Measurements from ENCODE around the gene FRZB.

DNA sequence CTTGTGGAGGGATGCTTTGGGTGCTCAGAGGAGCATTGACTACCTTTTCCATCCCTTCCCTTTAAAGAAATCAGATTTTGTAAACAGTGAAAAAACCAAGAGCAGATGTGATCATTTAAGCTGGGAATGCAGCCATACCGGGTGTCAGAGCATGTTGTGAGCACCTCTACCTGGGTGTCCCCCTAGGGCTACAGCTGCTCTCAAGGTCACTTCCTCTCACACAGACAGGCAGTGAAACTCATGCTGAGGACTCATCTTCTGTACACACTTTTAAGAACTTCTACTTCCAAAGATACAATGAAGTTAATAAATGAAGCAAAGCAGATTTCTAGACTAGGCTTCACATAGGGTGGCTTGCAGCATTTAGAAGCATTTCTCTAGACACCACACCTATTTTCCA is 48.4 kb upstream of the FRZB start:
- TF ChIP-seq, protein P1, sequence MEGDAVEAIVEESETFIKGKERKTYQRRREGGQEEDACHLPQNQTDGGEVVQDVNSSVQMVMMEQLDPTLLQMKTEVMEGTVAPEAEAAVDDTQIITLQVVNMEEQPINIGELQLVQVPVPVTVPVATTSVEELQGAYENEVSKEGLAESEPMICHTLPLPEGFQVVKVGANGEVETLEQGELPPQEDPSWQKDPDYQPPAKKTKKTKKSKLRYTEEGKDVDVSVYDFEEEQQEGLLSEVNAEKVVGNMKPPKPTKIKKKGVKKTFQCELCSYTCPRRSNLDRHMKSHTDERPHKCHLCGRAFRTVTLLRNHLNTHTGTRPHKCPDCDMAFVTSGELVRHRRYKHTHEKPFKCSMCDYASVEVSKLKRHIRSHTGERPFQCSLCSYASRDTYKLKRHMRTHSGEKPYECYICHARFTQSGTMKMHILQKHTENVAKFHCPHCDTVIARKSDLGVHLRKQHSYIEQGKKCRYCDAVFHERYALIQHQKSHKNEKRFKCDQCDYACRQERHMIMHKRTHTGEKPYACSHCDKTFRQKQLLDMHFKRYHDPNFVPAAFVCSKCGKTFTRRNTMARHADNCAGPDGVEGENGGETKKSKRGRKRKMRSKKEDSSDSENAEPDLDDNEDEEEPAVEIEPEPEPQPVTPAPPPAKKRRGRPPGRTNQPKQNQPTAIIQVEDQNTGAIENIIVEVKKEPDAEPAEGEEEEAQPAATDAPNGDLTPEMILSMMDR (IDR thresholded peaks at IDR 0.05): no peak
- TF ChIP-seq POLR2AphosphoS5 (IDR thresholded peaks at IDR 0.05; ENCODE audit: low read depth, low read length): no peak
- TF ChIP-seq SIN3A (IDR thresholded peaks at IDR 0.05; ENCODE audit: borderline replicate concordance, insufficient read depth, low read depth, low read length): no peak
- TF ChIP-seq, protein P2, sequence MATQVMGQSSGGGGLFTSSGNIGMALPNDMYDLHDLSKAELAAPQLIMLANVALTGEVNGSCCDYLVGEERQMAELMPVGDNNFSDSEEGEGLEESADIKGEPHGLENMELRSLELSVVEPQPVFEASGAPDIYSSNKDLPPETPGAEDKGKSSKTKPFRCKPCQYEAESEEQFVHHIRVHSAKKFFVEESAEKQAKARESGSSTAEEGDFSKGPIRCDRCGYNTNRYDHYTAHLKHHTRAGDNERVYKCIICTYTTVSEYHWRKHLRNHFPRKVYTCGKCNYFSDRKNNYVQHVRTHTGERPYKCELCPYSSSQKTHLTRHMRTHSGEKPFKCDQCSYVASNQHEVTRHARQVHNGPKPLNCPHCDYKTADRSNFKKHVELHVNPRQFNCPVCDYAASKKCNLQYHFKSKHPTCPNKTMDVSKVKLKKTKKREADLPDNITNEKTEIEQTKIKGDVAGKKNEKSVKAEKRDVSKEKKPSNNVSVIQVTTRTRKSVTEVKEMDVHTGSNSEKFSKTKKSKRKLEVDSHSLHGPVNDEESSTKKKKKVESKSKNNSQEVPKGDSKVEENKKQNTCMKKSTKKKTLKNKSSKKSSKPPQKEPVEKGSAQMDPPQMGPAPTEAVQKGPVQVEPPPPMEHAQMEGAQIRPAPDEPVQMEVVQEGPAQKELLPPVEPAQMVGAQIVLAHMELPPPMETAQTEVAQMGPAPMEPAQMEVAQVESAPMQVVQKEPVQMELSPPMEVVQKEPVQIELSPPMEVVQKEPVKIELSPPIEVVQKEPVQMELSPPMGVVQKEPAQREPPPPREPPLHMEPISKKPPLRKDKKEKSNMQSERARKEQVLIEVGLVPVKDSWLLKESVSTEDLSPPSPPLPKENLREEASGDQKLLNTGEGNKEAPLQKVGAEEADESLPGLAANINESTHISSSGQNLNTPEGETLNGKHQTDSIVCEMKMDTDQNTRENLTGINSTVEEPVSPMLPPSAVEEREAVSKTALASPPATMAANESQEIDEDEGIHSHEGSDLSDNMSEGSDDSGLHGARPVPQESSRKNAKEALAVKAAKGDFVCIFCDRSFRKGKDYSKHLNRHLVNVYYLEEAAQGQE (IDR thresholded peaks at IDR 0.05; ENCODE audit: insufficient read depth in 1 of 2, low read depth in 2 of 2, low read length in 1 of 2): no peak
- TF ChIP-seq TCF7L2 (IDR thresholded peaks at IDR 0.05; ENCODE audit: low read depth, low read length): no peak

Data from Panc1 (cell line).